ENCODE results near the gene KCNH2. TPM values are rescaled to one million over a fixed set of nuclear protein-coding genes. Genes with fewer than 3 reads are reported as not detected.

The KCNH2 gene
- total and polyA plus RNA-seq, 12 donors = 50.2 to 126 (median 78.4) TPM

DNA sequence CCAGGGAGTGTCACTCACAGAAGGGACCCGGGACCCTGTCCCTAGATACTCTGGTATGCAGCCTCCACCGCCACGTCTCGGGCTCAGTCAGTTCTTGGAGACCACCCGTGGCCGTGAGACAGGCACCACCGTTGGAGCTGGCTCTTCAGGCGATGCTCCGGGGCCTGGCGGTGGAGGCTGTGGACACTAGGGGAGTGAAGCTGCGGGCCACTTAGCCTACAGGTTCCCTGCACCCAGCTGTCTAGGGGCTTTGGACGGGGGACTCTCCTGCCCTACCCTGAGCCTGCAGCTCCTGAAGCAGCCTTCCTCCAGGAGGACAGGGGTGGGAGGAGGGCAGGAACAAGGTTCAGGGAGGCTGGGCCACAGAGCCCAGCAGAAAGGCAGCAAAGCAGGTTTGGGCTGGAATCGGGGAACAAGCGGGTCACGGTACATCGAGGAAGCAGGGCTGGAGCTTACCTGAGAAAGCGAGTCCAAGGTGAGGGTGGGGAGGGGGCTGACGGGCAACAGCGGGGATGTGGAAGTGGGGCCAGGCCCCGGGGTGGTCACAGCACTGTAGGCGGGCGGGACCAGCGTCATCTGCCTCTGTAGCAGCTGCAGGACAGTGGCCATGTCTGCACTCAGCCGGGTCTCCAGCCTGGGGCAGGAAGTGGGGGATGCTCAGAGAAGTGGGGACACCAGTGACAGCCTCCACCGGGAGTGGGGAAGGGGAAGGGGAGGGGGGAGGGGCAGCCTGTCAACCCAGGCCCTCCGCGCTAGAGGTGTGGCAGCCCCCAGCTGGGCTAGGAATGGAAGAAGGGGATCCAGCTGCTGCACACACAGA, 31.5 kb downstream of the KCNH2 start:
- intact Hi-C loops (cut with DNase I) = no loop called here
- Histone ChIP-seq H3K4me1 (peaks cover 6 to 50% (median 19%) of the 10 kb centered on the region in 9 donors), H3K4me3 (no peak overlapping the region), H3K27me3 (peaks cover 0 to 38% (median 26%) of the 10 kb centered on the region in 7 donors), H3K9me3 (no peaks in the 10 kb centered on the region), H3K27ac (peak overlapping the region in 9 of 10 donors; percentile 46 to 86 (median 74)), H3K36me3 (peaks cover 0 to 34% (median 0%) of the 10 kb centered on the region in 9 donors)
- TF ChIP-seq, protein P1, sequence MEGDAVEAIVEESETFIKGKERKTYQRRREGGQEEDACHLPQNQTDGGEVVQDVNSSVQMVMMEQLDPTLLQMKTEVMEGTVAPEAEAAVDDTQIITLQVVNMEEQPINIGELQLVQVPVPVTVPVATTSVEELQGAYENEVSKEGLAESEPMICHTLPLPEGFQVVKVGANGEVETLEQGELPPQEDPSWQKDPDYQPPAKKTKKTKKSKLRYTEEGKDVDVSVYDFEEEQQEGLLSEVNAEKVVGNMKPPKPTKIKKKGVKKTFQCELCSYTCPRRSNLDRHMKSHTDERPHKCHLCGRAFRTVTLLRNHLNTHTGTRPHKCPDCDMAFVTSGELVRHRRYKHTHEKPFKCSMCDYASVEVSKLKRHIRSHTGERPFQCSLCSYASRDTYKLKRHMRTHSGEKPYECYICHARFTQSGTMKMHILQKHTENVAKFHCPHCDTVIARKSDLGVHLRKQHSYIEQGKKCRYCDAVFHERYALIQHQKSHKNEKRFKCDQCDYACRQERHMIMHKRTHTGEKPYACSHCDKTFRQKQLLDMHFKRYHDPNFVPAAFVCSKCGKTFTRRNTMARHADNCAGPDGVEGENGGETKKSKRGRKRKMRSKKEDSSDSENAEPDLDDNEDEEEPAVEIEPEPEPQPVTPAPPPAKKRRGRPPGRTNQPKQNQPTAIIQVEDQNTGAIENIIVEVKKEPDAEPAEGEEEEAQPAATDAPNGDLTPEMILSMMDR (IDR thresholded peaks at IDR 0.05) = no peak
- ATAC-seq = peak in 1 of 8 donors; percentile 1
- DNase-seq = peak in 1 of 2 donors; percentile 3
- WGBS, 2 donors = 68 to 71% methylated on average over 25 to 27 of the region's 27 CpGs

GRCh38 chr7:150945853-150946420, 32.2 kb downstream of the KCNH2 start:
- Histone ChIP-seq H3K36me3 (peaks cover 0 to 27% (median 0%) of the 10 kb centered on the region in 9 donors), H3K4me1 (peaks cover 6 to 52% (median 19%) of the 10 kb centered on the region in 9 donors), H3K27me3 (peaks cover 0 to 39% (median 26%) of the 10 kb centered on the region in 7 donors), H3K27ac (peak overlapping the region; percentile 26 to 86 (median 74)), H3K4me3 (no peak overlapping the region), H3K9me3 (no peaks in the 10 kb centered on the region)
- ATAC-seq (peak; percentile 34 to 89 (median 78)), DNase-seq (peak; percentile 79)
- TF ChIP-seq, protein P1 (IDR thresholded peaks at IDR 0.05) = no peak
- WGBS, 2 donors = 43 to 52% methylated on average over 17 of the region's 17 CpGs
- intact Hi-C loops (cut with DNase I) = no loop called here

DNA sequence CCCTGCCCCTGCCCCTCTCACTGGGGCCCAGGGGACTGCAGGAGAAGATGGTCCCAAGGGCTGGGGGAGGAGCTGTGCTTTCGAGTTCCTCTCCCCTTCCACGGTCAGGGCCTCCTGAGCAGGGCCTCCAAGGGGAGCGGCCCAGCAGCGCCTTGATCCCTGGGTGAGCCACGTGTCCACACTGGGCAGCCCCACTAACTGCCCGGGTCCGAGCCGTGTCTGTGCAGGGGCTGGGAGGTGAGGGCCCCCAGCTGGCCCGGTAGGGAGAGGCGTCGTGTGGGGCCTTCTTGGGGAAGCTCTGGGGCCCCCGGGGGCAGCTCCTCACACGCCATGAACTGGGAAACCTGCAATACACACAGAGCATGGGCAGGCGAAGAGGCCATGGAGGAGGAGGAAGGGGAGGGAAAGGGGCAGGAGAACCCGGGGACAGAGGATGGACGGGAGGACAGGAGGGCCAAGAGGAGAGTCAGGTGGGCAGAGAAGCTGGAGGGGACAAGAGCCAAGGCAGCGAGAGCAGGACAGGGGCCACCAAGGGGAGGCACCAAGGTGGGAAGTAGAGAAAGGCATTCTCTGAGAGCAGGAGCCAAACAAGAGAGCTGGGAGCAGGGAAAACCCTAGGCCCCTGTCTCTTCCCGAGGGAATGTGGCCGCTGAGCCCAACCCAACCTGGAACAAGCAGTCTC, 32.8 kb downstream of the KCNH2 start:
- ATAC-seq (peak in 1 of 8 donors; percentile 0), DNase-seq (peak in 1 of 2 donors; percentile 3)
- H3K4me3 ChIP-seq = no peak overlapping the region
- 41 to 42% methylated on average over 19 of the region's 19 CpGs for WGBS, 2 donors
- no peaks in the 10 kb centered on the region for H3K9me3 ChIP-seq
- peaks cover 0 to 39% (median 27%) of the 10 kb centered on the region in 7 donors for H3K27me3 ChIP-seq
- TF ChIP-seq, protein P1 (IDR thresholded peaks at IDR 0.05) = no peak
- H3K4me1 ChIP-seq = peaks cover 6 to 52% (median 19%) of the 10 kb centered on the region in 9 donors
- peaks cover 0 to 21% (median 0%) of the 10 kb centered on the region in 9 donors for H3K36me3 ChIP-seq
- peak overlapping the region; percentile 26 to 86 (median 74) for H3K27ac ChIP-seq
- intact Hi-C loops (cut with DNase I) = no loop called here
